ENCODE results near the gene PHEX. TPM values are rescaled to one million over a fixed set of nuclear protein-coding genes. Genes with fewer than 3 reads are reported as not detected.

PHEX gene
- total RNA-seq = 10 to 100 TPM; 32.6 TPM

DNA sequence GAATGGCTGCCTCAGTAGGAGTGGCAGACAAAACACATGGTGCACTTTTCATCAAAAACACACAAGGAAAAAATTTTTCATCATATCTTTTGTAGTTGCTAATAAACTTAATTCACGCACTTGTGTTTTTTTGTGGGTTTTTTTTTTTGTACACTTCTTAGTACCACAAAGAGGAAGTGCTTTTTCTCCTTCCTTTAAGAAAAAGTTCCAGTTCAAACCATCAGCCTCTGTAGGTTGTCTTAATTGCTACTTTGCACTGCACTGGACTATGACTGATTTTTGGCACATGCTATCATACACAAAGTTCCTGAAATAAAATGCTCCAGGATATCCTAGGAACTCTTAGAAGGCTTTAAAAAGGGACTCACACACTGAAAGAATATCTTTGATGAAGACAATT, at the start of gene PHEX:
PHEX (plus strand) TSS at position 242 of the 400 bp plus-strand sequence. CDS start 681 bp downstream, outside the sequence.
- CTCF ChIA-PET = no interaction called here
- POLR2A ChIA-PET = no interaction called here

- POLR2A ChIA-PET = no interaction called here
Measured at GRCh38 chrX:21985332-21985777, 46.8 kb upstream of the PHEX start.

DNA sequence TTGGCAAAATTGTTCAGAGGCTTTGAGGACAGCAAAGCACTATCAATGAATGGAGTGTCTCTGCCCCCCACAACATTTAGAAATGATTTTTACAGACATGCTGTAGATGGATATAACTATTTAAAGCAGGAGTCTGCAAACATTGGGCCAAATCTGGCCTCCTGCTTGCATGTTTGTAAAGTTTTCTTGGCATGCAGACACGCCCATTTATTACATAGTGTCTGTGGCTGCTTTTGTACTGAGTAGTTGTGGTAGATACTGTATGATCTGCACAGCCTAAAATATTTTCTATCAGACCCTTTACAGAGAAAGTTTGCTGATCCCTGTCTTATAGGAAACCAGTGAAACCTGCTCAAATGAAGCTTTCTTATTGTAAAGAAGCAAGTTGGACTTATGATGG, 45.5 kb upstream of the PHEX start:
- ChIA-PET POLR2A (interaction anchor here (0.7 kb wide), 1 partner anchor 8 kb away, joined by 7 read pairs; no protein-coding TSS in a partner anchor), CTCF (no interaction called here)

More at GRCh38 chrX:21985332-21985777, 46.8 kb upstream of the PHEX start:
- CTCF ChIA-PET = interaction anchor here (0.6 to 1.9 kb wide), 8 partner anchors 12 to 212 kb away, joined by 3 to 9 read pairs (median 4); no protein-coding TSS in a partner anchor

DNA sequence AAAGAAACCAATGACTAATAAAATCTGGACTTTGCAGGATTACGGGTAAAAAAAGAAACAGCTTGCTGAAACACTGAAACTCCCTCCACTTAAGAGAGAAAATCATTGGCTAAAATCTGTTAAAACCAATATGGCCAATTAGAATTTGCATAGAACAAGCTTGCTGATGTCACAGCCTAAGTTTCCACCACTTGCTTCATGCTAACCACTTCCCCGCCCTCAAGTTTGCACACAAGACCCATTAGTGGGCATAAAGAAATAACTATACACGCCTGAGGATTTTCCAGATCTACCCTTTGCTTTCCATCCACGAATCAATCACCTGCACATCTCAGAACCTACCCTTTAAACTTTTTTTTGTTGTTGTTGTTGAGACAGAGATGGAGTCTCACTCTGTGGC, 42.7 kb upstream of the PHEX start:
- CTCF ChIA-PET = interaction anchor here (0.9 to 1.1 kb wide), 2 partner anchors 48 to 80 kb away, joined by 3 read pairs; no protein-coding TSS in a partner anchor
- POLR2A ChIA-PET = interaction anchor here (0.8 kb wide), 1 partner anchor 78 kb away, joined by 3 read pairs; no protein-coding TSS in a partner anchor

DNA sequence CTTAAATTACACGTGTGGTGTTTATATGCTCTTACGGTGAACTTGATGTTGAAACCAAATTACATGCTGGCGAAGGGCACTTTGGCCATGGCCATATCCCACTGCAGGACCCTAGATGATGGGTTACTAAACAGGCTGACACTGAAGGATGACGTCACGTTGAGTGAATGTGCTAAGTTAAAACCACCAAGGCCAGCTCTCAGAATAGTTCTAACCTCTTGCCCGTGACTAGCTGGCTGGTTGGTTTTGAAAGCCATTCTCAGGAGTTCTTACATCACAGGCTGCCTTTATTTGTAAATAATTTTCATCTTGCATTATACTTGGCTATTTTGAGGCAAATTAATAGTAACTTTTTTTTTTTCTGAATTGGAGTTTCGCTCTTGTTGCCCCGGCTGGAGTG, 41.3 kb upstream of the PHEX start:
- ChIA-PET POLR2A (interaction anchor here (0.7 kb wide), 1 partner anchor 77 kb away, joined by 3 read pairs; no protein-coding TSS in a partner anchor), CTCF (interaction anchor here (0.6 kb wide), 1 partner anchor 47 kb away, joined by 3 read pairs; no protein-coding TSS in a partner anchor)

- ChIA-PET CTCF (no interaction called here), POLR2A (interaction anchor here (0.7 kb wide), 1 partner anchor 76 kb away, joined by 3 read pairs; no protein-coding TSS in a partner anchor)
Measured at GRCh38 chrX:21991504-21991903, 40.6 kb upstream of the PHEX start.

- CTCF ChIA-PET = no interaction called here
Measured at GRCh38 chrX:21993265-21993664, 38.9 kb upstream of the PHEX start.

GRCh38 chrX:21996872-21997455, 35.2 kb upstream of the PHEX start:
- ChIA-PET POLR2A (no interaction called here), CTCF (interaction anchor here (1.5 kb wide), 1 partner anchor 12 kb away, joined by 3 read pairs; no protein-coding TSS in a partner anchor)

More at GRCh38 chrX:21993265-21993664, 38.9 kb upstream of the PHEX start:
- POLR2A ChIA-PET = no interaction called here

DNA sequence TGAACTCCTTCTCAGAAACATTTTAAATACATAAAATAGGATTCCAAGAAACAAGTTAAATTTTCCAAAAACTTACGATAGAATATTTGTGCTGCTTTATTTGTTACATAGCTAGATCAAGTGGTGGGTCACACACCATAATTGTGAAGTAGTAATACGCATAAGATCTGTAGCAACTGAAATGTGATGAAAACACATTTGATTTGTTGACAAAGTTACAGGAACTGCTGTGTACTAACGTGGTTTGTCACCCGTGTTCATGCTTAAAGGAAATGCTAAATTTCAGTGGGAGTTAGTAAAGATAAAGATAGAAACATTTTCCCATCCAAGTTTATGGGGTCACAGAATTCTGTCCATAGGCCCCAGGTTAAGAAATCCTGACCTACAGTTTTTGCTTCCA, 34.1 kb upstream of the PHEX start:
- ChIA-PET CTCF (interaction anchor here (1.5 kb wide), 1 partner anchor 13 kb away, joined by 3 read pairs; no protein-coding TSS in a partner anchor), POLR2A (no interaction called here)

GRCh38 chrX:22004866-22005265, 27.3 kb upstream of the PHEX start:
- POLR2A ChIA-PET = no interaction called here

GRCh38 chrX:22012051-22012450, 20.1 kb upstream of the PHEX start:
- CTCF ChIA-PET = no interaction called here
- POLR2A ChIA-PET = no interaction called here

More at GRCh38 chrX:22004866-22005265, 27.3 kb upstream of the PHEX start:
- CTCF ChIA-PET = no interaction called here

DNA sequence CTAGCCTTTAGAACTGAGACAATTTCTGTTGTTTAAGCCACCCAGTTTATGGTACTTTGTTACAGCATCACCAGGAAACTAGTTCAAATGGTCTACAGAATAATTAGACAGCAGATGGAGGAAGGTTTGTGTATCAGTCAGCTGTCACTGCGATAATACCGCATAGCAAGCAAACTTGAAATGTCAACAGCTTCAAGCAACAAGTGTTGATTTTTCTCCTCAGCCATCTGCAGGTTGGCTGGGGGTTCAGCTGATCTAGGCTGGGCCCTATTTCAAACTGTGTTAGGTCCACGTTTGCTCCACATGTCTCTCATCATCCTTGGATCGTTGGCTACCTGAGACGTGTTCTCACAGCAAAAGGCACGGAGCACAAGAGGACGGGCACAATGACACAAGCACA, 19.2 kb upstream of the PHEX start:
- CTCF ChIA-PET = no interaction called here
- POLR2A ChIA-PET = no interaction called here

- ChIA-PET CTCF (no interaction called here), POLR2A (no interaction called here)
Measured at GRCh38 chrX:22015139-22015750, 16.9 kb upstream of the PHEX start.

DNA sequence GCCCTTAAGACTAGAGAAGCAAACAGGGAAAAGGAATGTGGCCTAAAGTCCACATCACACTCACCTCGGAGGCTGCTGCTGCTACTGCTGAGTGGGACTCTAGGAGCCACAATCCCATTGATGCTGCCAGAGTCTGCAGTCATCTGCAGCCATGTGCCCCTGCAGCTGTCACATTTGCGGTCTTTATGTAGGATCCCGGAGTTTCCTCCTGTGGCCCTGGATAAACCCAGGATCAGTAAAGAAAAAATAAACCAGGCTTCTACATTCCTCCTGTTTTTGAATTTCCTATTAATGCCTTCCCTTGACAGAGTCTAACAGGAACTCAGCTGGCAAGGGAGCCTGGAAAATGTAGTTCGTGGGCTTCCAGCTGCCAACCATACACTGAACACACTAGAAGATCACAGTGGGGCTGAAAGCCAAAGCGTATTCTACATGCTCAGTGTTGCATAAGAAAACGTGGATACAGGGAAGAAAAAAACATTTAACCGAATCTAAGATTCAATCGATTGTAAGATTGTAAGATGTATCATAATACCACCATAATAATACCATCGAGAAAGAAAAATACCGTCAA, 10.3 kb upstream of the PHEX start:
- ChIA-PET POLR2A (no interaction called here), CTCF (no interaction called here)

DNA sequence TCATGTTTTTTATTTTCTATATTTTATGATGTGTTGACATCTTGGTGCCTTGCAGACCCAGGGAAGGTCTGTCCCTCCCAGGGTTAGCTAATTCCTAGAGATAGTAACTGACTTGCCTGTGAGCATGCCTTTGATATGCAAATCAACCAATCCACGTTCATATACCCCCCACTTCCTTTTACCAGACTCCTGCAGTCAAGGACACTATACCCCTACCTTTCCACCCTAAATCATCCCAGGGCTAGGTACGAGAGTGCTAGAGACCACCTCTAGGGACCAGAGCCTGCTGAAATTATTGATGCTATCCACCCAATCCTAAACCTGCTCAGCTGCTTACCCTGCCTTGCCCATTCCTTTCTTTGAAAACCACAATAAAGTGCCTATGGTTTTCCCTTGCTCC, 7.5 kb upstream of the PHEX start:
- ChIA-PET POLR2A (no interaction called here), CTCF (no interaction called here)

GRCh38 chrX:22025751-22026150, 6.4 kb upstream of the PHEX start:
- CTCF ChIA-PET = no interaction called here

GRCh38 chrX:22026731-22027130, 5.4 kb upstream of the PHEX start:
- POLR2A ChIA-PET = no interaction called here

More at GRCh38 chrX:22025751-22026150, 6.4 kb upstream of the PHEX start:
- POLR2A ChIA-PET = no interaction called here

GRCh38 chrX:22032506-22032905, 381 bp downstream of the PHEX start:
- ChIA-PET POLR2A (no interaction called here), CTCF (no interaction called here)

More at GRCh38 chrX:22026731-22027130, 5.4 kb upstream of the PHEX start:
- CTCF ChIA-PET = no interaction called here

DNA sequence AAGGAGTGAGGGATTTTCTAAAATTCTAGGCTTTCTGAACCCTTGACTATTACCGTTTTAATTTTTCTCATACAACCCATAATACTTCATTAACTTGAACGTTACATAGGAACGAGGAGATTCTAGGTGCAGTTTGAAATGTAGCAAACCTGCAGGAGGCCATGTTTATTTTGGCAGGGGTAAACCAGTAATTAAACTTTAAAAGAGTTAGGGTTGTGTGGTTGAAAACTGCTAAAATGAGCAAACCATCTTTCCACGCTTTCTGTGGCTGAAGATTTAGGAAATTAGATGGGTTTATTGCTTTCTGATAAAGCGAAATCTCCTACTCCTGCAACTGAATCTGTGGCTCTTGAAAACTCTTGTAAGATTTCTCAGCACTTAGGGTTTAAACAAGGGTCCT, 1.7 kb downstream of the PHEX start:
- CTCF ChIA-PET = no interaction called here
- POLR2A ChIA-PET = no interaction called here

DNA sequence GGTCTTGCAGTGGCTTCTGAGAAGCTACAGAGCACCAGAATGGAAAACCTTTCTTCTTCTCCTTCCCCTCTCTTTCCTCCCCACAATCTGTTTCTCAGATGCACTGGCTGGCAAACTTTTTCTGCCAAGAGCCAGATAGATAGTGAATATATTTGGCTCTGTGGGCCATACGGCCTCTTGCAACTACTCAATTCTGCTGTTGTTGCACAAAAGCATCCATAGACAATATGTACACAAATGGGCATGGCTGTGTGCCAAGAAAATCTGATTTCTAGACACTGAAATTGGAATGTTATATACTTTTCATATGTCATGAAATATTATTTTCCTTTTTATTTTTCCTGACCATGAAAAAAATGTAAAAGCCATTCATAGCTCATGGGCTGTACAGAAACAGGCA, 3.1 kb downstream of the PHEX start:
- POLR2A ChIA-PET = no interaction called here

GRCh38 chrX:22037225-22037624, 5.1 kb downstream of the PHEX start:
- POLR2A ChIA-PET = no interaction called here
- CTCF ChIA-PET = interaction anchor here (1.0 to 1.2 kb wide), 2 partner anchors 44 to 47 kb away, joined by 3 read pairs; no protein-coding TSS in a partner anchor

More for the DNA sequence above, 3.1 kb downstream of the PHEX start:
- CTCF ChIA-PET = no interaction called here

All from activated CD8-positive, alpha-beta memory T cell treated with anti-CD3 and anti-CD28 coated beads for 36 hours (primary cell).